HG03066 (cell line): Measurements from ENCODE around the gene CHKA.
"Not testable (repeated sequence)": the region's sequence is repeated elsewhere in the genome, so short reads cannot be mapped to it uniquely, and the experiment has no call there.

Experiments
- ATAC-seq: cut with Tn5 transposase; IDR thresholded peaks from one replicate; pipeline ENCODE4 v1.9.1; 2021; ENCODE audit warnings: low read depth; ENCODE audit not compliant: unreplicated experiment

Gene CHKA

GRCh38 chr11:68117853-68118470 lies 3.2 kb downstream of the CHKA start:
- no peak for ATAC-seq

GRCh38 chr11:68116974-68117373 lies 4.2 kb downstream of the CHKA start:
- ATAC-seq: no peak

GRCh38 chr11:68116126-68116525 lies 5.1 kb downstream of the CHKA start:
- ATAC-seq: no peak

- no peak for ATAC-seq
Measured at GRCh38 chr11:68115285-68115684, 5.9 kb downstream of the CHKA start.

- no peak for ATAC-seq
Measured at GRCh38 chr11:68113986-68114385, 7.2 kb downstream of the CHKA start.

GRCh38 chr11:68107689-68108088 lies 13.5 kb downstream of the CHKA start:
- ATAC-seq: no peak

GRCh38 chr11:68106165-68106940 lies 14.8 kb downstream of the CHKA start:
- no peak for ATAC-seq

- ATAC-seq: no peak
Measured at GRCh38 chr11:68099474-68100405, 21.4 kb downstream of the CHKA start.

- ATAC-seq: no peak
Measured at GRCh38 chr11:68099057-68099456, 22.1 kb downstream of the CHKA start.

GRCh38 chr11:68096962-68097361 lies 24.2 kb downstream of the CHKA start:
- no peak for ATAC-seq

- no peak for ATAC-seq
Measured at GRCh38 chr11:68093565-68093964, 27.6 kb downstream of the CHKA start.

- not testable (repeated sequence) for ATAC-seq
Measured at GRCh38 chr11:68092946-68093345, 28.2 kb downstream of the CHKA start.

GRCh38 chr11:68092411-68092810 lies 28.8 kb downstream of the CHKA start:
- ATAC-seq: no peak

GRCh38 chr11:68090706-68091105 lies 30.5 kb downstream of the CHKA start:
- no peak for ATAC-seq

- no peak for ATAC-seq
Measured at GRCh38 chr11:68090287-68090686, 30.9 kb downstream of the CHKA start.

- no peak for ATAC-seq
Measured at GRCh38 chr11:68089679-68090078, 31.5 kb downstream of the CHKA start.

GRCh38 chr11:68083517-68083916 lies 37.7 kb downstream of the CHKA start:
- ATAC-seq: no peak

GRCh38 chr11:68082481-68082880 lies 38.7 kb downstream of the CHKA start:
- no peak for ATAC-seq

- no peak for ATAC-seq
Measured at GRCh38 chr11:68081691-68082090, 39.5 kb downstream of the CHKA start.

GRCh38 chr11:68080860-68081259 lies 40.3 kb downstream of the CHKA start:
- no peak for ATAC-seq
